HCT116 (cell line): ENCODE measurements around the gene ACBD6. TPM values are rescaled to one million over a fixed set of nuclear protein-coding genes. Genes with fewer than 3 reads are reported as not detected.

Source experiments
- ATAC-seq: fragments of 200-7000 bp; cut with Tn5 transposase; 2 replicates; pipeline ENCODE4 v1.9.1; 2020; ENCODE audit warnings: mild to moderate bottlenecking, moderate library complexity
- BruUV-seq: library from RNA; stranded (reverse); fragments of 400-500 nt; replicated peaks from 2 replicates; lab custom pipeline; 2021; lab: Mats Ljungman, UMichigan
- CTCF ChIA-PET: fragments of 300-600 bp; sonication (Branson Sonifier 250); formaldehyde crosslinking; loops from one replicate; lab custom pipeline; 2021; ENCODE audit warnings: antibody characterized with exemption; lab: Charles Lee
- POLR2A ChIA-PET: fragments of 300-600, 350-600 bp; sonication (Branson Sonifier 250); formaldehyde crosslinking; loops from one replicate; lab custom pipeline; 2021; ENCODE audit warnings: antibody characterized with exemption; lab: Charles Lee
- RAD21 ChIA-PET, 2 experiments: fragments of 300-600 bp; sonication (Branson Sonifier 250); formaldehyde crosslinking; loops; one replicate each; lab custom pipeline; 2023; ENCODE audit warnings: low total read pairs in 2 of 2; ENCODE audit not compliant: uncharacterized antibody in 2 of 2, unreplicated experiment in 2 of 2, low non-redundant PET in 1 of 2; lab: Charles Lee
- DNase-seq: peaks from one replicate; pipeline ENCODE4 v3.0.0-alpha.2; 2010; ENCODE audit warnings: low read depth, low spot score
- H2AFZ ChIP-seq: fragments of 200-600 bp; shearing (Covaris generic), sonication (generic); 2 replicates; pipeline ENCODE4 v1.6.1; 2017; ENCODE audit warnings: low read depth, mixed run types, mixed read lengths, antibody characterized with exemption, low read length; ENCODE audit not compliant: poor library complexity, severe bottlenecking
- H3K27ac ChIP-seq: 2 replicates; pipeline ENCODE4 v1.5.1; 2012; ENCODE audit warnings: low read depth, low read length
- H3K27me3 ChIP-seq: fragments of 200-600 bp; sonication (generic); 2 replicates; pipeline ENCODE4 v1.6.1; 2016; ENCODE audit warnings: mixed run types, low read length, mixed read lengths; ENCODE audit not compliant: insufficient read depth
- H3K36me3 ChIP-seq, 2 experiments: fragments of 200-500 bp in 1 of 2; fragments of 200-600 bp in 1 of 2; sonication (Bioruptor generic) in 1 of 2; sonication (generic) in 1 of 2; 2 replicates each; pipeline versions ENCODE4 v1.5.1 to v1.6.1; 2014 to 2016; ENCODE audit warnings: low read length in 2 of 2, inconsistent platforms in 1 of 2, mixed read lengths in 1 of 2, mixed run types in 1 of 2; ENCODE audit not compliant: insufficient read depth in 2 of 2, control insufficient read depth in 1 of 2
- H3K4me1 ChIP-seq, 2 experiments: fragments of 200-600 bp in 1 of 2; sonication (generic) in 1 of 2; 2 replicates each; pipeline versions ENCODE4 v1.5.1 to v1.6.1; 2012 to 2017; ENCODE audit warnings: low read length in 2 of 2, inconsistent platforms in 1 of 2, mild to moderate bottlenecking in 1 of 2, mixed read lengths in 1 of 2, mixed run types in 1 of 2, moderate library complexity in 1 of 2; ENCODE audit not compliant: insufficient read depth in 2 of 2, control insufficient read depth in 1 of 2
- H3K4me2 ChIP-seq: fragments of 200-600 bp; sonication (generic); 2 replicates; pipeline ENCODE4 v1.6.1; 2017; ENCODE audit warnings: mixed run types, low read length, mixed read lengths
- H3K4me3 ChIP-seq, 2 experiments: fragments of 200-600 bp in 1 of 2; sonication (generic) in 1 of 2; replicated peaks in 1 of 2; 2 replicates each; pipeline ENCODE4 v1.5.1; 2011 to 2016; ENCODE audit warnings: low read length in 2 of 2, control low read depth in 1 of 2, low read depth in 1 of 2, mild to moderate bottlenecking in 1 of 2, mixed read lengths in 1 of 2, mixed run types in 1 of 2
- H3K79me2 ChIP-seq: fragments of 200-600 bp; sonication (generic); 2 replicates; pipeline ENCODE4 v1.6.1; 2017; ENCODE audit warnings: mild to moderate bottlenecking, mixed run types, low read length, moderate library complexity, mixed read lengths; ENCODE audit not compliant: insufficient read depth
- H3K9ac ChIP-seq: fragments of 200-600 bp; sonication (generic); 2 replicates; pipeline ENCODE4 v1.6.1; 2016; ENCODE audit warnings: low read length, mixed read lengths
- H3K9me2 ChIP-seq: fragments of 200-600 bp; sonication (generic), shearing (Covaris generic); 2 replicates; pipeline ENCODE4 v1.6.1; 2017; ENCODE audit warnings: mixed run types, mild to moderate bottlenecking, moderate library complexity; ENCODE audit not compliant: insufficient read depth
- H3K9me3 ChIP-seq, 2 experiments: fragments of 200-500 bp in 1 of 2; fragments of 200-600 bp in 1 of 2; sonication (Bioruptor generic) in 1 of 2; sonication (generic) in 1 of 2; 2 replicates each; pipeline ENCODE4 v1.6.1; 2014 to 2017; ENCODE audit warnings: low read length in 2 of 2, mixed read lengths in 2 of 2, inconsistent platforms in 1 of 2, low read depth in 1 of 2, mild to moderate bottlenecking in 1 of 2, mixed run types in 1 of 2, moderate library complexity in 1 of 2; ENCODE audit not compliant: control insufficient read depth in 1 of 2, insufficient read depth in 1 of 2
- H4K20me1 ChIP-seq: fragments of 200-600 bp; sonication (generic), shearing (Covaris generic); 2 replicates; pipeline ENCODE4 v1.6.1; 2017; ENCODE audit warnings: mixed run types, mild to moderate bottlenecking, moderate library complexity; ENCODE audit not compliant: insufficient read depth
- CBX3 ChIP-seq: IDR thresholded peaks from 2 replicates; pipeline ENCODE4 v1.6.1; 2012; ENCODE audit warnings: low read depth
- ELF1 ChIP-seq: IDR thresholded peaks from 2 replicates; pipeline ENCODE4 v1.6.1; 2012; ENCODE audit warnings: low read depth, borderline replicate concordance
- MAX ChIP-seq: IDR thresholded peaks from 2 replicates; pipeline ENCODE4 v1.6.1; 2012
- POLR2AphosphoS5 ChIP-seq: IDR thresholded peaks from 2 replicates; pipeline ENCODE4 v1.6.1; 2011; ENCODE audit warnings: mild to moderate bottlenecking, low read depth, low read length, moderate library complexity
- intact Hi-C: fragments of 100-400 bp; cut with micrococcal nuclease; formaldehyde crosslinking; loops from 2 replicates; pipeline ENCODE4 v1.10.0; 2022
- total RNA-seq: library from RNA; stranded (reverse); gene quantifications from one replicate; pipeline ENCODE4 v1.2.1, GENCODE V29; 2021; ENCODE audit not compliant: unreplicated experiment
- TF ChIP-seq, protein P1 (sequence below), 3 experiments: fragments of 200-600 bp in 1 of 3; sonication (generic) in 1 of 3; IDR thresholded peaks in 2 of 3; conservative IDR thresholded peaks in 1 of 3; 2 replicates each; pipeline ENCODE4 v1.5.1; 2012 to 2017; ENCODE audit warnings: low read depth in 2 of 3, low read length in 2 of 3, antibody characterized with exemption in 1 of 3, borderline replicate concordance in 1 of 3, control low read depth in 1 of 3, mild to moderate bottlenecking in 1 of 3, mixed read lengths in 1 of 3, mixed run types in 1 of 3, moderate library complexity in 1 of 3; ENCODE audit not compliant: insufficient read depth in 1 of 3

ACBD6 gene
- total RNA-seq, 1 experiment from 2014 or later = 43.2 TPM

GRCh38 chr1:180254496-180254819 lies 247.9 kb downstream of the ACBD6 start:
- Histone ChIP-seq H3K27ac (no peak overlapping the region), H3K79me2 (no peaks in the 10 kb centered on the region), H3K9me3 (no peaks in the 10 kb centered on the region), H3K27me3 (no peaks in the 10 kb centered on the region), H3K9me2 (no peaks in the 10 kb centered on the region), H4K20me1 (no peaks in the 10 kb centered on the region), H3K9ac (no peak overlapping the region), H2AFZ (no peak overlapping the region), H3K36me3 (no peaks in the 10 kb centered on the region), H3K4me3 (no peak overlapping the region), H3K4me1 (no peaks in the 10 kb centered on the region; a peak in 1 of 4 replicates), H3K4me2 (no peak overlapping the region)
- CTCF ChIA-PET = interaction anchor here (1.0 kb wide), 1 partner anchor 67 kb away, joined by 3 read pairs; no protein-coding TSS in a partner anchor
- ATAC-seq (no peak), DNase-seq (no peak)
- no TSS peak for BruUV-seq
- no peak for TF ChIP-seq ELF1
- TF ChIP-seq CBX3 = no peak
- TF ChIP-seq, protein P1, sequence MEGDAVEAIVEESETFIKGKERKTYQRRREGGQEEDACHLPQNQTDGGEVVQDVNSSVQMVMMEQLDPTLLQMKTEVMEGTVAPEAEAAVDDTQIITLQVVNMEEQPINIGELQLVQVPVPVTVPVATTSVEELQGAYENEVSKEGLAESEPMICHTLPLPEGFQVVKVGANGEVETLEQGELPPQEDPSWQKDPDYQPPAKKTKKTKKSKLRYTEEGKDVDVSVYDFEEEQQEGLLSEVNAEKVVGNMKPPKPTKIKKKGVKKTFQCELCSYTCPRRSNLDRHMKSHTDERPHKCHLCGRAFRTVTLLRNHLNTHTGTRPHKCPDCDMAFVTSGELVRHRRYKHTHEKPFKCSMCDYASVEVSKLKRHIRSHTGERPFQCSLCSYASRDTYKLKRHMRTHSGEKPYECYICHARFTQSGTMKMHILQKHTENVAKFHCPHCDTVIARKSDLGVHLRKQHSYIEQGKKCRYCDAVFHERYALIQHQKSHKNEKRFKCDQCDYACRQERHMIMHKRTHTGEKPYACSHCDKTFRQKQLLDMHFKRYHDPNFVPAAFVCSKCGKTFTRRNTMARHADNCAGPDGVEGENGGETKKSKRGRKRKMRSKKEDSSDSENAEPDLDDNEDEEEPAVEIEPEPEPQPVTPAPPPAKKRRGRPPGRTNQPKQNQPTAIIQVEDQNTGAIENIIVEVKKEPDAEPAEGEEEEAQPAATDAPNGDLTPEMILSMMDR (IDR thresholded peaks at IDR 0.05 in 2 of 3, conservative IDR thresholded peaks at IDR 0.05 in 1 of 3; ENCODE audit: borderline replicate concordance in 1 of 3, insufficient read depth in 1 of 3, low read depth in 2 of 3, low read length in 2 of 3) = no peak
- TF ChIP-seq MAX = no peak
- no peak for TF ChIP-seq POLR2AphosphoS5
- intact Hi-C loops = loop anchor here (5.0 kb wide), 1 partner anchor 67 kb away; no protein-coding TSS in a partner anchor
- POLR2A ChIA-PET = no interaction called here
- RAD21 ChIA-PET = no interaction called here
